Peyer's patch (tissue), 4 donors: Measurements from ENCODE around the gene SPTSSB.

Experiments used
- POLR2A ChIP-seq, 2 donors: fragments of 450-650 bp; IDR thresholded peaks; one replicate each; pipeline ENCODE4 v1.5.1; 2017; ENCODE audit warnings: antibody characterized with exemption in 2 of 2, mild to moderate bottlenecking in 2 of 2, moderate library complexity in 2 of 2
- TF ChIP-seq, protein P1 (sequence below), 6 experiments: fragments of 450-650 bp in 4 of 6; fragments of 200-600 bp in 2 of 6; sonication (generic) in 1 of 6; IDR thresholded peaks; one replicate each; pipeline ENCODE4 v1.5.1; 2017 to 2019; ENCODE audit warnings: antibody characterized with exemption in 6 of 6, mild to moderate bottlenecking in 3 of 6, moderate library complexity in 1 of 6

DNA sequence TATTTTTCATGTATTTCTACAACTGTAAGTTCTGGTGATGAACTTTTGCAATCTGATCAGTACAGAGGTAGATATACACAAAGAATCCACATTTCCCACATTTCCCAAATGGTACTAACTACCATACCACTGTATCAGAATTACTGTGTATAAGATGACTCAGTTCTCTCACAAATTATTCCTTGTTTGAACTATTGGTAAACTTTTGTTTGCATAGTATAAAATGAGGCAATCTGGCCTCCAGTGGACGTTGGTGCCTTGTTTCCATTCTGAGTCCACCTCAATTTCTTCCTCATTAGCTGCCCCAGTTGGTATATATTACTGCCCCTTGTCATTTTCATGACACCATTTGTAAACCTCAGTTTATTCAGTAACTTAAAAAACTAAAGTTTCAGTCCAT lies 38.5 kb downstream of the SPTSSB start:
- TF ChIP-seq, protein P1, sequence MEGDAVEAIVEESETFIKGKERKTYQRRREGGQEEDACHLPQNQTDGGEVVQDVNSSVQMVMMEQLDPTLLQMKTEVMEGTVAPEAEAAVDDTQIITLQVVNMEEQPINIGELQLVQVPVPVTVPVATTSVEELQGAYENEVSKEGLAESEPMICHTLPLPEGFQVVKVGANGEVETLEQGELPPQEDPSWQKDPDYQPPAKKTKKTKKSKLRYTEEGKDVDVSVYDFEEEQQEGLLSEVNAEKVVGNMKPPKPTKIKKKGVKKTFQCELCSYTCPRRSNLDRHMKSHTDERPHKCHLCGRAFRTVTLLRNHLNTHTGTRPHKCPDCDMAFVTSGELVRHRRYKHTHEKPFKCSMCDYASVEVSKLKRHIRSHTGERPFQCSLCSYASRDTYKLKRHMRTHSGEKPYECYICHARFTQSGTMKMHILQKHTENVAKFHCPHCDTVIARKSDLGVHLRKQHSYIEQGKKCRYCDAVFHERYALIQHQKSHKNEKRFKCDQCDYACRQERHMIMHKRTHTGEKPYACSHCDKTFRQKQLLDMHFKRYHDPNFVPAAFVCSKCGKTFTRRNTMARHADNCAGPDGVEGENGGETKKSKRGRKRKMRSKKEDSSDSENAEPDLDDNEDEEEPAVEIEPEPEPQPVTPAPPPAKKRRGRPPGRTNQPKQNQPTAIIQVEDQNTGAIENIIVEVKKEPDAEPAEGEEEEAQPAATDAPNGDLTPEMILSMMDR (IDR thresholded peaks at IDR 0.05): no peak
- TF ChIP-seq POLR2A (IDR thresholded peaks at IDR 0.05): no peak
